ENCODE measurements around the gene CTSK.
"Not testable (repeated sequence)": the region's sequence is repeated elsewhere in the genome, so short reads cannot be mapped to it uniquely, and the experiment has no call there.

The CTSK gene

DNA sequence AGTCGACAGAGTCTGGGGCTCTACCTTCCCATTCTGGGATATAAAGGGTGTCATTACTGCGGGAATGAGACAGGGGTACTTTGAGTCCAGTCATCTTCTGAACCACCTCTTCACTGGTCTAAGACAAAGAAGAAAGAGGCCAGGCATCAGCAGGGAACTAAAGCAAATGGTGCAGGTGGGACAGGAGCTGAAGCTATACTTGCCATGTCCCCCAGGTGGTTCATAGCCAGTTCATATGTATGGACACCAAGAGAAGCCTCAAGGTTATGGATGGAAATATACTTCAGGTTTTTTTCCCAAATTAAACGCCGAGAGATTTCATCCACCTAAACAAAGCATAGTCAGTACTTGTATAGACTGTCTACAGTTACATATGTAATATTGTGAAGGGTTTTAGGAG, 2.2 kb downstream of the CTSK start:
- no peak for DNase-seq

DNA sequence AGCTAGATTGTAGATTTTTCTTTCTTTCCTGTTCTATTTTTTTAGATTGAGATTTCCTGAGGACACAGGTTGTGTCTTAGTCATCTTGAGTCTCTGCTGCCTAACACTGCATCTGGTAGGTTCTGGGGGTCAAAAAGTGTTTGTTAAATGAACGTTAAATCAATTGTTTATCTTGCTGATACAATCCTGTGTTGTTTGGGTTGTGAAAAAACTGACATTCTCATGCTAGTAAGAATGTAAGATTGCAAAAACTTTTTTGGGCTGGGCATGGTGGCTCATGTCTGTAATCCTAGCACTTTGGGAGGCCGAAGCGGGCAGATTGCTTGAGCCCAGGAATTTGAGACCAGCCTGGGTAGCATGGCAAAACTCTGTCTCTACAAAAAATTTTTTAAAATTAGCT, 3.4 kb downstream of the CTSK start:
- no peak for DNase-seq

DNA sequence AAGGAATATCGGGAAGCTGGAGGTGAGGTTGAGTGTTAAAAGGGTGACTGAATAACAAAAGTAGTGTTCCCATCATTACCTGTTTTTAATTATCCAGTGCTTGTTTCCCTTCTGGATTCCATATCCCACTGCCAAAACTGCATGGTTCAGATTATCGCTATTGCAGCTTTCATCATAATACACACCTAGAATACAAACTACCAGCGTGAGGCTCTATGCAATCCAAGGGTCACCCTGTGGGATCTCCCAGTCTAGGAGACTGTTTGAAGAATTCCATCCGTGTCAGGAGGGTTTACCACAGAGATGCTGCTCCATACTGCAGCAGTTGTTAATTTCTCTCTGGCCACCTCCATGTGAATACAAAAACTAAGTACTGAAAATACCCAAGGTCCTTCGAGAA, 9.0 kb downstream of the CTSK start:
- DNase-seq, result no peak

DNA sequence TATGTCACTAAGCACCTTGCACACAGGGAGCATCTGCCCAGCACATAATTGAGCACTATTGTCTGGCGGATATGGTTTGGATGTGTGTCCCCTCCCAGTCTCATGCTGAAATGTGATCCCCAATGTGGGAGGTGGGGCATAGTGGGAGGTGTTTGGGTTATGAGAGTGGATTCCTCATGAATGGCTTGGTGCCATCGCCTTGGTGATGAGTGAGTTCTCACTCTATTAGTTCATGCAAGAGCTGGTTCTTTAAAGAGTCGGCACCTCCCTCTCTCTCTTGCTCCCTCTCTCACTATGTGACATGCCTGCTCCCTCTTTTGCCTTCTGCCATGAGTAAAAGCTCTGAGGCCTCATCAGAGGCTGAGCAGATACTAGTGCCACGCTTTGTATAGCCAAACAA, 9.5 kb downstream of the CTSK start:
- DNase-seq, result no peak

DNA sequence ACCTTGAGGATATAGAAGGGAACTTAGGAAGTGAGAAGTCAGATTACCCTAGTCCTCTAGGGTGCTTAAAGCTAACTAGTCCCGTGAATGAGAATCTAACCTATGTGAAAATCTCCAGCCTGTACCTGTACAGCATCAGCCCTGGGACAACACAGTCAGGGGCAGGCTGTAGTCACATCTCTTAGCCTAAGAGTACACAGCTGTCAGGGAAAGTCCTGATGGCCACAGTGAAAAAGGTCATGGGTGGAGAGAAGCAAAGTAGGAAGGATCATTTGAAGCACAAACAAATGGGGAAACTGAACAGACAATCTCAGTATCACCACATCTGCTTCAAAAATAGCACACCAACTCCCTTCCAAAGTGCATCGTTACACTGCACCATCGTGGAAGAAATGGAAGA, 11.7 kb downstream of the CTSK start:
- DNase-seq, result no peak

DNA sequence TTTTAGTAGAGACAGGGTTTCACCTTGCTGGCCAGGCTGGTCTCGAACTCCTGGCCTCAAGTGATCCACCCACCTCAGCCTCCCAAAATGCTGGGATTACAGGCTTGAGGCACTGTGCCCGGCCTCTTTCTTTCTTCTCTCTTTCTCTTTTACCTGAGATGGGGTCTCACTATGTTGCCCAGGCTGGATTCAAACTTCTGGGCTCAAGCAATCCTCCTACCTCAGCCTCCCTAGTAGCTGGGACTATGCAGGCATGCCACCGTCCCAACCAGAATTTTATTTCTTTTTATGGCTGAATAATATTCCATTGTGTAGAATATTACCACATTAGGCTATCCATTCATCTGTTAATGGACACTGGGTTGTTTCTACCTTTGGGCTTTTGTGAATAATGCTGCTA, 14.3 kb downstream of the CTSK start:
- not testable (repeated sequence) for DNase-seq

DNA sequence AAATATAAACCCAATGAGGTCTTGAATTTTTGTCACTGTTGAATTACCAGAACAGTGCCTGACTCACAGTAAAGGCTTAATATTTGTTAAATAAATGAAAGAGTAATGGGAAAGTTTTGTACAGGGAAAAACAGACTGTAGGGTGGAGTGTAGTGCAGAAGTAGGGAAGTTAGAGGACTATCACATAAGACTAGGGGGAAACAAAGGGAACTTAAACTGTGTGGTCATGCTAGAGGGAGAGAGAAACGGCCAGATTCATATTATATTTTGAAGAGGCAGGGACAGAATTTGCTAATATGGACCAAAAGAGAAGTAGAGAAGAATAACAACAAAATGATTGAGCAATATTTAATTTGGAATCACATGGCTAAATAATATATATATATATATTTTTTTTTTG, 14.8 kb downstream of the CTSK start:
- DNase-seq, result no peak

DNA sequence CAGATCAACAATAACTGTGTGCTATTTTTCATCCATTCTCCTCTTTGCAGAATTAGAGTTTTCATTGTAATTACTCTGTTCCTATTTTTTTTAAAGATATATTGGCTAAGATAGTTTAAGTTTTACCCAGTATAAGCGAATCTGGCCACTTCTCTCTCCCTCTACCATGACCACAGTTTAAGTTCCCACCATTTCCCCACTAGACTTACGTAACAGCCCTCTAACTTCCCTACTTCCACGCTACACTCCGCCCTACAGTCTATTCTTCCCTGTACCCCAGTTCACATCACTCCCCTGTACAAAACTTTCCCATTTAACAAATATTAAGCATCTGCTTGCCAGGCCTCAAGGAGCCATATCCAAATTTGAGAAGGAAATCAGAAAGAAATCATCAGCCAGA, 16.5 kb downstream of the CTSK start:
- no peak for DNase-seq

DNA sequence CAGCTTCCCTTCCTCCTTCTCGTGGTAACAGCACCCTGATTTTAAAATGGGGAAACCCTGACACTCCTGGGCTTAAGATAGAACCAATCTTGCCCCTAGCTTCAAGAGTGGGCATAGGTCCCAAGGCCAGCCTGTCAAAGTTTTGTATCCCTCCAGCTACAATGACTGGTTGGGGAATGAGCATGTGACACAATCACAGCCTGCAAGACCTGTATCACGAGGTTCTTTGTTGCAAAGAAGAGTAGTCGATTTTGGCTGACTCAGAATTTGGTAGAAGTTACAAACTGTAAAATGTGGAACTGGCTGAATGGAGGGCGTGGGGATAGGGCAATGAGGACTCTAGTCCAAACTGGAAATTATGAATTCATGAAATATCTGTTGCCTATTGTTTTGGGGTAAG, 18.7 kb downstream of the CTSK start:
- DNase-seq, result no peak

DNA sequence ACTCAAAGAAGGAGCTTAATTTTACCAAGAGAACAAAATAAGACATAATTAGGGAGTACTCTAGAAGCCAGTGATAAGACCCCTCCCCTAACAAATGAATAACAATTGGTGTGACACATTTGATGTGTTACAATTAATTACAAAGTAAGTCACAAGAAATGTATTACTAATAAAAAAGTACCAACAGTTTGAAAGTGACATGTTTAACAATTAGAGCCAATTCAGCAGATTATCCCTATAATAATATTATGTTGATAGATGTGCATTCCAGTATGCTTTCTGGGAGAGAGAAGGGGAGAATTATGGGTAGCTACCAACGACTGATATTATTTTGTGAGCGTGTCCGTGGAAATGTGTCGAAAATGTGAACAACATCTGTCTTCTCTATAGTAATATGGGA, 19.1 kb downstream of the CTSK start:
- no peak for DNase-seq

DNA sequence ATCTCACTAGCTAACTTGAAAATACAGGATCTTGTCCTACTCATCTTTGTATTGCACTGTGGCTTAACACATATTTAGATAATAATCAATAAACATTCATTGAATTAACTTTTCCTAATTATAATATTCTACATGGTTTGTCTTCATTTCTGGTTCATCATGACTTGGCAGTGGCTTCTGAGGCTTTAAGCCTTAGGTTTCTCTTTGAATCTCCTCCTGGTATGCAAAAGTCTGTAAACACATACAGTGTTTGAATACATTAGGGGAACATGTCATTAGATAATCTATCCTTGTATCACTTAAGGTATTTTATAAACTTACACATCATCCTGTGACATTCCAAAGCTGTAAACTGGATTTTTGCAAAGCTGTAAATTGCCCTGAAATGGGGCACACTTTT, 20.6 kb downstream of the CTSK start:
- no peak for DNase-seq

DNA sequence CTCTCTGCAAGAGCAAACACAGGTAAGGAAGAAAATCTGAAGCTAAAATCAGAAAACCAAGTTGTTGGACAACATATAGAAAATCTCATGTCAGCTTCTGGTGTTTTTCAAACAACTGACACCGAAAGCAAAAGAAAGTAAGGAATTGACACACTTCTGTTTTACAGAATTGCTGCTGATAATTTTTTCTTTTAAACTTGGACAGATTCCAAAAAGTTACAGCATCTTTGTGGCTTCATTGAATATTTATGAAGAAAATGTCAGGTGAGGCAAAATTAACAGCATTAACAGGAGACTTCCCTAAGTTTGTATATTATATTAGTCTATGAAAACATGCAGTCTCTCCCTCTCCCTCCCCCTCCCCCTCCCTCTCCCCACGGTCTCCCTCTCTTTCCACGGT, 27.6 kb downstream of the CTSK start:
- DNase-seq, result no peak

DNA sequence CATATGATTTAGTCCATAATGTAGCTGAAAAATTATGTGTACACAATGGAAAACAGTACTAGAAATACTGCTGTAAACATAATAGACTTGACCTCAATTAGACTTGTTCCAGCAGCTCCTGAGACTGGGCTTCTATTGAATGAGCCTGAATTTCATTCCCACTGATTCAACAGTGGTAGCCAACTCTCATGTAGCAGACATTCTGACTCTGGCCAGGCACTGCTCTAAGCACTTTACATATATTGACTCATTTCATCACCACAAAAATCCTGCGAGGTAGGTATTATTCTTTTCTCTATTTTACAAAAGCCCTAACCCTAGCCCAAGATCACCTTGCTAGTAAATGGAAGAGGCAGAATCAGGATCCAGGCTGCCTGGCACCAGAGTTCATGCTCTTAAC, 29.7 kb downstream of the CTSK start:
- no peak for DNase-seq

DNA sequence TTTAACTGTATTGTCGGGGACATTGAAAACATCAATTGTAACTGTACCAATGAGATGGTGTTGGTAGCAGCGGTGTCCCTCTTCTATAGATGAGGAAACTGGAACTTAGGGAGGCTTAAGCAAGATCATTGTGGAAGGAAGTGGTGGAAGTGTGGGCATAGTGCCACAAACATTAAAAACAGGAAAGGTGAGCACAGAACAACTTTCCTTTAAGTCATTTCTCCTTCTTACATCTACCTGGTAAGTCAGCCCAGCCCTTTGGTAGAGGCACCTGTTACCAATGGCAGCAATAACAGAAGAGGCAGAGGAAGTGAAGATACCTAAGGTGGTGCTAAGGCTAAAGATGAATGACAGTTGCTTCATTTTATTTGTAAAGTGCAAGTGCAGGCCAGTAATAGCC, 30.5 kb downstream of the CTSK start:
- no peak for DNase-seq

DNA sequence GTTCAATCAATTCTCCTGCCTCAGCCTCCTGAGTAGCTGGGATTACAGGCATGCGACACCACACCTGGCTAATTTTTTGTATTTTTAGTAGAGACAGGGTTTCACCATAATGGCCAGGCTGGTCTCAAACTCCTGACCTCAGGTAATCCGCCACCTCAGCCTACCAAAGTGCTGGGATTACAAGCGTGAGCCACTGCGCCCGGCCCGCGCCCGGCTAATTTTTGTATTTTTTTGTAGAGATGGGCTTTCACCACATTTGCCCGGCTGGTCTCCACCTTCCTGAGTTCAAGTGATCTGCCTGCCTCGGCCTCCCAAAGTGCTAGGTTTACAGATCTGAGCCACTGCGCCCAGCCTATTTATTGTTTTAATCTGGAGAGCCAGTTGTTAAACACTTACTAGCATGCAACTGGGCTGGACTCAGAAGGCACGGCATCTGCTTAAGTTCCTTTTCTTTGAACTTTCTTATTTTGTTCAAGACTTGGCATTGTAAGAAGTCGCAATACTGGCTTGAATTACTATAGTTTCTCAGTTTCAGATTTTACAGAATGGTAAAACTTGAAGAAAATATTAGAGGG, 32.0 kb downstream of the CTSK start:
- DNase-seq, result not testable (repeated sequence)

DNA sequence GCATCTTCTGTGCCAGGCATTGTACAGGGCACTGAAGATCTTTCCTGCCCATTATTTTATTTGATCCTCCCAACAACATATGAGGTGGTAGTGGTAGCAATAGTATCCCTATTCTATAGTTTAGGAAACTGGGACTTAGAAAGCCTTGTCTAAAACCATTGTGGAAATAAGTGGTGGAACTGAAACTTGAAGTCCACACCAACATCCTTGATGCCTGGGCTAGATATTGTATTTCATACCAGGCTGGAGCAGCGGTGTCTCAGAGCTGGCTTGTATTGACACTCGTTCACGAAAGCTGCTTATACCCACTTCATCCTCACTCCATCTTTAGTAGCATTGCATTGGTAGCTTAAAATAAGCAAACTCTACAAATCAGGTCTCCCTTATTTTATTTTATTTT, 32.8 kb downstream of the CTSK start:
- no peak for DNase-seq

DNA sequence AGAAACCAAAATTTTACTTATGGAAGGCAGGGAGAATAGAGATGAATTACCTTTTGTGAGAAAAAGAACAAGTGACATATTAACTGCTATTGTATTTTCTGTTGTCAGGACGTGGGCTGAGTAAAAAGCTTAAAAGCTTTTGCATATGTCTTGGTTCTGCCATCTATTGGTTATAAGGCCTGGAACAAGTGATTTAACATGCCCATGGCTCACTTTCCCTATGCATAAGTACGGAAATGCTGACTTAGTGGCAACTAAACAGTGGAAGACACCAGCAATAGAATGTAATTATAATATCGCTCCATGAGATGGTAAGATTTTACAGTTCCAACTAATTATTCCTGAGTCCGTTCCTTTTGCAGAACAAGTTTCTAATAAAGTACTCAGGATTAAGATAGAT, 35.7 kb downstream of the CTSK start:
- DNase-seq, result no peak

DNA sequence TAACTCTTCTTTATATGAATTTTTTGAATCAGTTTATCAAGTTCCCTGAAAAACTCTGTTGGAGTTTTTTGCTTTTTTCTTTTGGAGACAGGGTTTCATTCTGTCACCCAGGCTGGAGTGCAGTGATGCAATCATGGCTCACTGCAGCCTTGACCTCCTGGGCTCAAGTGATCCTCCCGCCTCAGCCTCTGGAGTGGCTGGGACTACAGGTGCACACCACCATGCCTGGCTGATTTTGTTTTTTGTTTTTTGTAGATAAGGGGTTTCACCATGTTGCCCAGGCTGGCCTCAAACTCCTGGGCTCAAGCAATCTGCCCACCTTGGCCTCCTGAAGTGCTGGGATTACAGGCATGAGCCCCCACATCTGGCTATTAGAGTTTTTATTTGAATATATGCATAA, 40.4 kb downstream of the CTSK start:
- DNase-seq, result not testable (repeated sequence)

DNA sequence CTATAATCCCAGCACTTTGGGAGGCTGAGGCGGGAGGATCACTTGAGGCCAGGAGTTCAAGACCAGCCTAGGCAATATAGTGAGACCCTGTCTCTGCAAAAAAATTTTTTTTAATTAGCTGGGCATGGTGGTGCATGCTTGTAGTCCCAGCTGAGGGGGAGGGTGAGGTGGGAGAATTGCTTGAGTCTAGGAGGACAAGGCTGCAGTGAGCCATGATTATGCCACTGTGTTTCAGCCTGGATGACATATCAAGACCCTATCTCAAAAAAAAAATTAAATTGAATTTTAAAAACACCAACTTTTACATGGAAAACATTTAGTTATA, 42.1 kb downstream of the CTSK start:
- not testable (repeated sequence) for DNase-seq

DNA sequence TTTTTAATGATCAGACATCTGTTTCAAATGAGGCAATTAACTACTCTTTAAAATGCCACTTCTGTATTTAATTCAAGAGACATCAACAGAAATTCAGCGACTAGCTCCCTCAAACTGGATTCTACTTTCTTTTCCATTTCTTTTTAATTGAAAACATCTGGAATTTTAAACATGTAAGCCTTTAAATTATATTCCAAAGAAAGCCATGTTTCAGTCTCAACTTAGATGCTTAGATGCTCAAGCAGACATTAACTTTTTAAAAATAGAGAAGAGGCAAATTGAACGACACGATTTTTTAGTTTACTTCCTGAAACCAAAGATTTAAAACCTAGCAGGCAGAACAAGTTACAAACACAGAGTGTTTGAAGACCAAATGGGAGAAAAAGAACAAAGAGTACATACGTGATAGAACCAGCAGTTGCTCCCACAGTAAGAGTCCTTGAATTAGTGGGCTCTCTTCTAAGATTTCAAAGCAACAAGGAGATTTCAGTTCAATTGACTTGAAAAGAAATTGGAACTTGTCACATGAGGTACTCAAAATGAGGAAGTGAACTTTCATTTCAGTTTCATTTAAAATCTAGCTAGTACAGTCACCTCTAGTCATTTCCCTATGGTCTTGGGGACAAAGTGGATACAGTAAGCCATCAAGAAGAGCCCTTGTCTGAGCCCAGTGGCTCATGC, 42.6 kb downstream of the CTSK start, which contains the start of gene CTSS:
CTSS (minus strand) TSS at position 483 of the 681 bp plus-strand sequence. CDS start 1,015 bp downstream, outside the sequence.
- DNase-seq, result no peak

DNA sequence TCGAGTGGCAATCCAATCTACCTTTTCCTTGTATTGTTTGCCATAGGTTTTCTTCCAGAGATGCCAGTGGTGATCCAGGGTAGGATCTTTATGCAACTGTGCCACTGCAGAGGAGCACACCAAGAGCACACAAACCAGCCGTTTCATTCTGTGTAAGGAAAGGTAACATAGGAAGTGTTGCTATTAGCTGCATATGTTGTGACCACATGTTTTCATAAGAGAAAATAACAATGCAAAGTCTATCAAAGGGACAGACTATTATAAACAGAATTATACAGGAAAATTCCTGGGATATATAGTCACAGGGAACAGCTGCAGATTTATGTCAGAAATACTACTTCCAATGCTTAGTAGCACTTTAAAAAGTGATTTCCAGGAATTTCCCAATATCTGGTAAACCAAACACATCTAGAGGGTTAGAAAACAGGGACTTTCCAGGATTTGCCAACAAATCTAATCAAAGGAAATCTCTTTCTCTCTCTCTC, 43.4 kb downstream of the CTSK start:
- DNase-seq, result no peak

DNA sequence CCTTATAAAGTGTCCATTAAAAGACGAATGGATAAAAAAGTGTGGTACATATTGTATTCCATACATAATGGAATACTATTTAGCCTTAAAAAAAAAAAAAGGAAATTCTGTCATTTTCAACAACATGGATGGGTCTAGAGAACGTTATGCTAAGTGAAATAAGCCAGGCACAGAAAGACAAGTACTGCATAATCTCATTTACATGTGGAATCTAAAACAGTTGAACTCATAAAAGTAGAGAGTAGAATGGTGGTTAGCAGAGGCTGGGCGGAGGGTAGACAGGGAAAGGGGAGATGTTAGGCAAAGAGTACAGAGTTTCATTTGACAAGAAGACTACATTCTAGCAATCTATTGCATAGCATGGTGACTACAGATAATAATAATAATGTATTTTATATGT, 45.0 kb downstream of the CTSK start:
- no peak for DNase-seq

DNA sequence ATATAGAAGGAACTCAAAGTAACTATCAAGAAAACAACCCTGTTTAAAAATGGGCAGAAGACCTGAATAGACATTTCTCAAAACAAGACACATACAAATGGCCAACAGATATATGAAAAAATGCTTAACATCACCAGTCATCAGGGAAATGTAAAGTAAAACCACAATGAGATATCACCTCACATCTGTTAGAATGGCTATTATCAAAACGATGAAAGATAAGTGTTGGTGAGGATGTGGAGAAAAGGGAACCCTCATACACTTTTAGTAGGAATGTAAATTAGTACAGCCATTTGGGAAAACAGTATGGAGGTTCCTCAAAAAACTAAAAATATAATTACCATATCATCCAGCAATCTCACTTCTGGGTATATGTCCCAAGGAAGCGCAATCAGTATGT, 45.5 kb downstream of the CTSK start:
- DNase-seq, result no peak

DNA sequence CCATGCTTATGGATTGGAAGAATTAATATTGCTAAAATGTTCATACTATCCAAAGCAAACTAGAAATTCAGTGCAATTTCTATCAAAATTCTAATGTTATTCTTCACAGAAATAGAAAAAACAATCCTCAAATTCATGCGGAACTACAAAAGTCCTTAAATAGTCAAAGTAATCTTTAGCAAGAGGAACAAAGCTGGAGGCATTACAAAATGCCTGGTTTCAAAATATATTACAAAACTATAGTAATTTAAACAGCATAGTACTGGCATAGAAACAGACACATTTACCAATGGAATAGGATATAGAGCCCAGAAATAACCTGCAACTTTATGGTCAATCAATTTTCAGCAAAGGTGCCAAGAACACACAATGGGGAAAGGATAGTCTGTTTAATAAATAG, 46.3 kb downstream of the CTSK start:
- DNase-seq, result no peak

DNA sequence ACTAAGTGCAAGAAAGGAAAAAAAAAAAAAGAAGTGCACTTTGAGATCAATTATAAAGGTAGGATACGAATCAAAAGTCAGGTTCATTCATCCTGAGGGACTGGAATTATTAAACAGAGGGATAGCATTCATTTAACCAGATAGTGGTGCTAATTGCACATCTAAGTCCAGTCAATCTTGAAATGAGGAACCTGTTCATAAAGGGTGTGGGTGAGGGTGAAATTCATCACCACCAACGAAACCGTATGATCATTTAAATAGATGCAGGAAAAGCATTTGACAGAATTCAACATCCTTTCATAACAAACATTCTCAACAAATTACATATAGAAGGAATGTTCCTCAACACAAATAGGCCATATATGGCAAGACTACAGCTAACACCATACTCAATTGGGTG, 48.0 kb downstream of the CTSK start:
- no peak for DNase-seq
